CD4-positive, alpha-beta T cell (primary cell): ENCODE data around the gene HOXB3. TPM values are rescaled to one million over a fixed set of nuclear protein-coding genes. Genes with fewer than 3 reads are reported as not detected.

Experiments
- ATAC-seq: fragments of 200-7000 bp; cut with Tn5 transposase; one replicate; pipeline ENCODE4 v1.10.0; 2022; ENCODE audit warnings: mild to moderate bottlenecking; ENCODE audit not compliant: poor library complexity
- CTCF ChIA-PET: fragments of 350-600 bp; sonication (Branson Sonifier 250); formaldehyde crosslinking; loops from one replicate; lab custom pipeline; 2021; ENCODE audit warnings: antibody characterized with exemption, inconsistent platforms; lab: Charles Lee
- POLR2A ChIA-PET: fragments of 350-600 bp; sonication (Branson Sonifier 250); formaldehyde crosslinking; loops from one replicate; lab custom pipeline; 2021; ENCODE audit warnings: antibody characterized with exemption, inconsistent platforms; lab: Charles Lee
- DNase-seq, 14 experiments: peaks; one replicate each; pipeline ENCODE4 v3.0.0-alpha.2; 2013 to 2020; ENCODE audit warnings: mixed read lengths in 2 of 14
- H3K27ac ChIP-seq, 2 donors: one replicate each; pipeline versions ENCODE4 v1.5.1 to v1.7.0; 2013; ENCODE audit warnings: low read length in 2 of 2, low read depth in 1 of 2, mild to moderate bottlenecking in 1 of 2
- H3K27me3 ChIP-seq, 2 experiments: 1 replicate in 1 of 2; 2 replicates in 1 of 2; pipeline versions ENCODE4 v1.6.1 to v1.7.0; 2013; ENCODE audit warnings: low read length in 2 of 2, control low read depth in 1 of 2, mild to moderate bottlenecking in 1 of 2, moderate library complexity in 1 of 2; ENCODE audit not compliant: insufficient read depth in 2 of 2, control insufficient read depth in 1 of 2
- H3K36me3 ChIP-seq: one replicate; pipeline ENCODE4 v1.6.1; 2013; ENCODE audit warnings: low read length, control low read depth; ENCODE audit not compliant: insufficient read depth
- H3K4me1 ChIP-seq: one replicate; pipeline ENCODE4 v1.6.1; 2013; ENCODE audit warnings: low read length, control low read depth; ENCODE audit not compliant: insufficient read depth
- H3K4me3 ChIP-seq: one replicate; pipeline ENCODE4 v1.5.1; 2013; ENCODE audit warnings: mild to moderate bottlenecking, low read length, moderate library complexity
- H3K9me3 ChIP-seq, 2 experiments: 1 replicate in 1 of 2; 2 replicates in 1 of 2; pipeline versions ENCODE4 v1.6.1 to v1.7.0; 2013; ENCODE audit warnings: low read length in 2 of 2, mild to moderate bottlenecking in 2 of 2, control low read depth in 1 of 2, moderate library complexity in 1 of 2; ENCODE audit not compliant: control insufficient read depth in 1 of 2, insufficient read depth in 1 of 2
- H3K27ac Mint-ChIP-seq: one replicate; pipeline ENCODE4 v1.8.0; 2020; ENCODE audit warnings: mixed read lengths
- H3K27me3 Mint-ChIP-seq: one replicate; pipeline ENCODE4 v1.8.0; 2021; ENCODE audit warnings: mixed read lengths
- H3K36me3 Mint-ChIP-seq: one replicate; pipeline ENCODE4 v1.8.0; 2021; ENCODE audit warnings: low read depth, mixed read lengths
- H3K4me1 Mint-ChIP-seq: one replicate; pipeline ENCODE4 v1.8.0; 2021; ENCODE audit warnings: low read depth, mixed read lengths
- H3K4me3 Mint-ChIP-seq: one replicate; pipeline ENCODE4 v1.8.0; 2020; ENCODE audit warnings: mild to moderate bottlenecking, mixed read lengths
- H3K9me3 Mint-ChIP-seq: one replicate; pipeline ENCODE4 v1.8.0; 2020; ENCODE audit warnings: mixed read lengths
- intact Hi-C, 2 experiments: fragments of 100-400 bp; cut with DNase I in 1 of 2; cut with micrococcal nuclease in 1 of 2; formaldehyde crosslinking; loops; one replicate each; pipeline versions ENCODE4 v1.15.1 to v1.9.0; 2023 to 2025; cut with DNase I, micrococcal nuclease
- total RNA-seq, 174 experiments: library from RNA in 2 of 174; stranded (reverse) in 2 of 174; gene quantifications; one replicate each; pipeline ENCODE4 v1.2.3 and lab custom pipeline; 2021 to 2026
- TF ChIP-seq, protein P1 (sequence below): fragments of 200-600 bp; IDR thresholded peaks from one replicate; pipeline ENCODE4 v1.8.0; 2022; ENCODE audit warnings: antibody characterized with exemption, mild to moderate bottlenecking

Gene HOXB3
- total RNA-seq, 2 experiments from 2014 or later, result 0.25 to 0.36 TPM

DNA sequence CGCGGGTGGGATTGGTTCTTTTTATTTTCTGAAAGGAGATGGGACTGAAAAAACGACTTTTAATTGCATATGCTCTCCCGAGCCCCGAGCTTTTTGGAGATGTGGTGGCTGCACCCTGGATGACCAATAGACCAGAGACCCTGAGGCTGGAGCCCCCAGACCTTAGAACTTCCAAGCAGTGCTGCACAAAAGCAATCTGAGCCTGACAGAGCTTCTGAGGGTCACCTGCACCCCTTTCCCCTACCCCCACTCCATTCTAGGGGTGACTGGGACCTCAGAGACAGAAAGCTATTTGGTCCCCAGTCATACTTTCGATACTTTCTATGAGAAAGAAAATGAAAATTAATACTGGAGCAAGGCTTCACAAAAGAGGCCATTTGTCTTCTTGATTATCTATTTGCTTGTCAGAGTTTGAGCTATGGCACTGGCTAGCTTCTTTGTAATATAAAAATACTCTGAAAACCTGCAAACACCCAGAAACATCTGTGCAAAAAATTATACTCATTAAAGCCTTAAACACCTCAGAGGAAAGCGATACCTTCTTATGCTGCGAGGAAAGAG, 15.5 kb downstream of the HOXB3 start:
- TF ChIP-seq, protein P1, sequence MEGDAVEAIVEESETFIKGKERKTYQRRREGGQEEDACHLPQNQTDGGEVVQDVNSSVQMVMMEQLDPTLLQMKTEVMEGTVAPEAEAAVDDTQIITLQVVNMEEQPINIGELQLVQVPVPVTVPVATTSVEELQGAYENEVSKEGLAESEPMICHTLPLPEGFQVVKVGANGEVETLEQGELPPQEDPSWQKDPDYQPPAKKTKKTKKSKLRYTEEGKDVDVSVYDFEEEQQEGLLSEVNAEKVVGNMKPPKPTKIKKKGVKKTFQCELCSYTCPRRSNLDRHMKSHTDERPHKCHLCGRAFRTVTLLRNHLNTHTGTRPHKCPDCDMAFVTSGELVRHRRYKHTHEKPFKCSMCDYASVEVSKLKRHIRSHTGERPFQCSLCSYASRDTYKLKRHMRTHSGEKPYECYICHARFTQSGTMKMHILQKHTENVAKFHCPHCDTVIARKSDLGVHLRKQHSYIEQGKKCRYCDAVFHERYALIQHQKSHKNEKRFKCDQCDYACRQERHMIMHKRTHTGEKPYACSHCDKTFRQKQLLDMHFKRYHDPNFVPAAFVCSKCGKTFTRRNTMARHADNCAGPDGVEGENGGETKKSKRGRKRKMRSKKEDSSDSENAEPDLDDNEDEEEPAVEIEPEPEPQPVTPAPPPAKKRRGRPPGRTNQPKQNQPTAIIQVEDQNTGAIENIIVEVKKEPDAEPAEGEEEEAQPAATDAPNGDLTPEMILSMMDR, result no peak
- no peak for DNase-seq
- Histone ChIP-seq H3K9me3 (no peaks in the 10 kb centered on the region), H3K4me1 (peaks cover 34% of the 10 kb centered on the region), H3K4me3 (no peak overlapping the region), H3K27ac (no peak overlapping the region), H3K27me3 (peaks cover 10 to 15% of the 10 kb centered on the region in 2 experiments), H3K36me3 (no peaks in the 10 kb centered on the region)
- ChIA-PET CTCF (interaction anchor here (1.0 kb wide), 1 partner anchor 223 kb away, joined by 7 read pairs; no protein-coding TSS in a partner anchor), POLR2A (no interaction called here)
- peaks cover 27% of the 10 kb centered on the region for H3K4me1 Mint-ChIP-seq
- no peaks in the 10 kb centered on the region for H3K36me3 Mint-ChIP-seq
- no peak for ATAC-seq
- H3K27ac Mint-ChIP-seq, result no peak overlapping the region
- H3K4me3 Mint-ChIP-seq, result no peak overlapping the region
- H3K9me3 Mint-ChIP-seq, result no peaks in the 10 kb centered on the region
- intact Hi-C loops, result no loop called here
- peaks cover 57% of the 10 kb centered on the region for H3K27me3 Mint-ChIP-seq

DNA sequence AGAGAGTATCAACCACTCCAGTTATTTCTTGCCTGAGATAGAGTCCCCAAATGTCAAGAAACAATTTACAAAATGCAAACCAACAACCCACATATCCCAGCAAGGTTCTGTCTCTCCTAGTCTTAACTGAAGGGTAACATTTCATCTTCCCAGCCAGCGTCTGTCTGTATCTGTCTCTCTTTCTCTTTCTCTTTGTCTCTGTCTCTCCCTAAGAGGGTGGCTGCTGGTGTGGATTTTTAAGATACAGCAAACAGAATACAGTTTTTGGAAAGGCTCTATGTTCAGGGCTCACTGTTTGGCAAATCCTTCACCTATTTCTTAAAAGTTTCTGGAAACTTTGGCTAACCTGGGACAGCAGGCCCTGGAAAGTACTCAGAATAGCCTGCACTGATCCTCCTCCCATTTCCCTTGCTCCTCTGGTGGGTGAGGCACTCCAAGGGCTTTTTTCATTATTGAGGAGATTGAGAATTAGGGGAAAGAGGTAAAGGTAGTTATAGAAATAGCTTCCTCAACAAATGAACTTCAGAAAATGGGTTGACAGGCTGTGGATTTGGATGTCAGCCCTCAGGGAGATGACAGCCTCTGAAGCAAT, 18.1 kb downstream of the HOXB3 start:
- Mint-ChIP-seq H3K4me3 (no peak overlapping the region), H3K27me3 (peaks cover 34% of the 10 kb centered on the region), H3K27ac (no peak overlapping the region), H3K4me1 (peaks cover 9% of the 10 kb centered on the region), H3K9me3 (no peaks in the 10 kb centered on the region), H3K36me3 (no peaks in the 10 kb centered on the region)
- ATAC-seq (no peak), DNase-seq (no peak)
- Histone ChIP-seq H3K27me3 (peaks cover 3 to 9% of the 10 kb centered on the region in 2 experiments), H3K36me3 (no peaks in the 10 kb centered on the region), H3K9me3 (no peaks in the 10 kb centered on the region), H3K4me1 (peaks cover 15% of the 10 kb centered on the region), H3K27ac (no peak overlapping the region), H3K4me3 (no peak overlapping the region)
- POLR2A ChIA-PET, result no interaction called here
- CTCF ChIA-PET, result no interaction called here
- TF ChIP-seq, protein P1, result no peak
- intact Hi-C loops, result no loop called here

GRCh38 chr17:48571024-48571818, 18.8 kb downstream of the HOXB3 start:
- no peak overlapping the region for H3K27ac ChIP-seq
- intact Hi-C loops, result no loop called here
- ATAC-seq, result no peak
- POLR2A ChIA-PET, result no interaction called here
- H3K4me1 ChIP-seq, result peaks cover 10% of the 10 kb centered on the region
- Mint-ChIP-seq H3K9me3 (no peaks in the 10 kb centered on the region), H3K4me3 (no peak overlapping the region), H3K27me3 (peaks cover 31% of the 10 kb centered on the region), H3K4me1 (peaks cover 5% of the 10 kb centered on the region), H3K36me3 (no peaks in the 10 kb centered on the region), H3K27ac (no peak overlapping the region)
- no peaks in the 10 kb centered on the region for H3K9me3 ChIP-seq
- DNase-seq, result no peak
- CTCF ChIA-PET, result no interaction called here
- H3K27me3 ChIP-seq, result peaks cover 3 to 9% of the 10 kb centered on the region in 2 experiments
- no peak overlapping the region for H3K4me3 ChIP-seq
- TF ChIP-seq, protein P1, result no peak
- no peaks in the 10 kb centered on the region for H3K36me3 ChIP-seq
